Ascending aorta (tissue), 2 donors: ENCODE measurements around the gene AP2M1. TPM values are rescaled to one million over a fixed set of nuclear protein-coding genes. Genes with fewer than 3 reads are reported as not detected.
A peak's percentile ranks its signal among the peaks of the same experiment; 100 is the strongest.

Experiments
- DNase-seq, 2 donors: peaks; one replicate each; pipeline ENCODE4 v3.0.0-alpha.2; 2019; ENCODE audit warnings: low spot score in 2 of 2
- H3K27ac ChIP-seq, 2 donors: fragments of 200-600 bp; sonication (generic); one replicate each; pipeline ENCODE4 v1.5.1; 2016 to 2017; ENCODE audit warnings: mild to moderate bottlenecking in 1 of 2
- H3K27me3 ChIP-seq: fragments of 200-600 bp; sonication (generic); one replicate; pipeline ENCODE4 v1.5.1; 2017
- H3K36me3 ChIP-seq, 2 donors: fragments of 200-600 bp; sonication (generic); one replicate each; pipeline ENCODE4 v1.5.1; 2016
- H3K4me1 ChIP-seq, 2 donors: fragments of 200-600 bp; sonication (generic); one replicate each; pipeline ENCODE4 v1.5.1; 2016 to 2017; ENCODE audit warnings: mild to moderate bottlenecking in 1 of 2
- H3K4me3 ChIP-seq, 2 donors: fragments of 200-600 bp; sonication (generic); one replicate each; pipeline ENCODE4 v1.5.1; 2016 to 2017; ENCODE audit warnings: mild to moderate bottlenecking in 1 of 2
- H3K9me3 ChIP-seq, 2 donors: fragments of 200-600 bp; sonication (generic); one replicate each; pipeline ENCODE4 v1.5.1; 2016
- intact Hi-C: fragments of 100-400 bp; cut with DNase I; formaldehyde crosslinking; loops from one replicate; pipeline ENCODE4 v1.15.1; 2023
- total RNA-seq: library from RNA; depleted of rRNA; stranded (reverse); fragments of >200 nt; gene quantifications from one replicate; pipeline ENCODE4 v1.1.0, GENCODE V29; 2016
- TF ChIP-seq, protein P1 (sequence below), 3 experiments: fragments of 200-600 bp in 2 of 3; fragments of 450-650 bp in 1 of 3; sonication (generic) in 2 of 3; IDR thresholded peaks; one replicate each; pipeline ENCODE4 v1.5.1; 2016 to 2019; ENCODE audit warnings: antibody characterized with exemption in 3 of 3, mild to moderate bottlenecking in 1 of 3, moderate library complexity in 1 of 3

Gene AP2M1
- total RNA-seq, 1 donor from 2014 or later: 101 TPM

DNA sequence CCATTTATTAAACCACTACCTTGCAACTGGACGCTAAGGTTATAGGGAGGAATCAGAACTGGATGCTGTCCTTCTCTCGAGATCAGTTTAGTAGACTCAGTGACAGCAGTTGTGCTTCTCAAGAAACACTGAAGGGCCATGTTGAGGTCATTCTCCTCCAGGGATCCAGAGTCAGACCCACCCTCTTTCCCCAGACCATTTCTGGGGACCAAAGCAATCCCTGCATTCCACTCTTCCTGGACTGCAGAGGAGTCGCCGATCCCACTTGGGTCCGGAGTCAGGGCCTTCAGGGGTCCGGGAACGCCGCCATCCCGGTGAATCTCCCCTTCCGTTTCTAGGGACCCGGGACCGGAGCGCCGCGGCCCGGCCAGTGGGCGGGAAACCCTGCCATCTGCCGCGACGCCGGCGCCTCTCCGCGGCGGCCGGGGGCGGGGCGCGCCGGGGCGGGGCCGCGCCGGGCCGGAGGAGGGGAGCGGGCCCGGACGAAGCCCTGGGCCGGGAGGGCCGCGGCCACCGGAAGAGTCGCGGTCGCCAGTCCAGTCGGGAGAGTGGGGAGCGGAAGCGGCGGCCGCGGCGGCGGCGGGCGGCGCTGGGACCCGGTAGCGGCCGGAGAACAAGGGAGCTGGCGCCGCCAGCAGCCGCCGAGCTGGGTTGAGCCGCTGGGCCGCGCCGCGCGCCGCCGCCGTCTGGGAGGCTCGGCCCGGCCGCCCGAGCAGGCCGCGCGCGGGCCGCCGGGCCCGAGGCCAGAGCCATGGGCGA lies 19.6 kb upstream of the AP2M1 start, which contains the start of gene DVL3:
Gene DVL3 (plus strand): TSS at position 493 of the 759 bp plus-strand sequence. CDS start 259 bp downstream, at position 752.
- TF ChIP-seq, protein P1, sequence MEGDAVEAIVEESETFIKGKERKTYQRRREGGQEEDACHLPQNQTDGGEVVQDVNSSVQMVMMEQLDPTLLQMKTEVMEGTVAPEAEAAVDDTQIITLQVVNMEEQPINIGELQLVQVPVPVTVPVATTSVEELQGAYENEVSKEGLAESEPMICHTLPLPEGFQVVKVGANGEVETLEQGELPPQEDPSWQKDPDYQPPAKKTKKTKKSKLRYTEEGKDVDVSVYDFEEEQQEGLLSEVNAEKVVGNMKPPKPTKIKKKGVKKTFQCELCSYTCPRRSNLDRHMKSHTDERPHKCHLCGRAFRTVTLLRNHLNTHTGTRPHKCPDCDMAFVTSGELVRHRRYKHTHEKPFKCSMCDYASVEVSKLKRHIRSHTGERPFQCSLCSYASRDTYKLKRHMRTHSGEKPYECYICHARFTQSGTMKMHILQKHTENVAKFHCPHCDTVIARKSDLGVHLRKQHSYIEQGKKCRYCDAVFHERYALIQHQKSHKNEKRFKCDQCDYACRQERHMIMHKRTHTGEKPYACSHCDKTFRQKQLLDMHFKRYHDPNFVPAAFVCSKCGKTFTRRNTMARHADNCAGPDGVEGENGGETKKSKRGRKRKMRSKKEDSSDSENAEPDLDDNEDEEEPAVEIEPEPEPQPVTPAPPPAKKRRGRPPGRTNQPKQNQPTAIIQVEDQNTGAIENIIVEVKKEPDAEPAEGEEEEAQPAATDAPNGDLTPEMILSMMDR (IDR thresholded peaks at IDR 0.05): no peak
- no peaks in the 10 kb centered on the region for H3K9me3 ChIP-seq
- peaks cover 9 to 21% of the 10 kb centered on the region in 2 donors for H3K4me1 ChIP-seq

DNA sequence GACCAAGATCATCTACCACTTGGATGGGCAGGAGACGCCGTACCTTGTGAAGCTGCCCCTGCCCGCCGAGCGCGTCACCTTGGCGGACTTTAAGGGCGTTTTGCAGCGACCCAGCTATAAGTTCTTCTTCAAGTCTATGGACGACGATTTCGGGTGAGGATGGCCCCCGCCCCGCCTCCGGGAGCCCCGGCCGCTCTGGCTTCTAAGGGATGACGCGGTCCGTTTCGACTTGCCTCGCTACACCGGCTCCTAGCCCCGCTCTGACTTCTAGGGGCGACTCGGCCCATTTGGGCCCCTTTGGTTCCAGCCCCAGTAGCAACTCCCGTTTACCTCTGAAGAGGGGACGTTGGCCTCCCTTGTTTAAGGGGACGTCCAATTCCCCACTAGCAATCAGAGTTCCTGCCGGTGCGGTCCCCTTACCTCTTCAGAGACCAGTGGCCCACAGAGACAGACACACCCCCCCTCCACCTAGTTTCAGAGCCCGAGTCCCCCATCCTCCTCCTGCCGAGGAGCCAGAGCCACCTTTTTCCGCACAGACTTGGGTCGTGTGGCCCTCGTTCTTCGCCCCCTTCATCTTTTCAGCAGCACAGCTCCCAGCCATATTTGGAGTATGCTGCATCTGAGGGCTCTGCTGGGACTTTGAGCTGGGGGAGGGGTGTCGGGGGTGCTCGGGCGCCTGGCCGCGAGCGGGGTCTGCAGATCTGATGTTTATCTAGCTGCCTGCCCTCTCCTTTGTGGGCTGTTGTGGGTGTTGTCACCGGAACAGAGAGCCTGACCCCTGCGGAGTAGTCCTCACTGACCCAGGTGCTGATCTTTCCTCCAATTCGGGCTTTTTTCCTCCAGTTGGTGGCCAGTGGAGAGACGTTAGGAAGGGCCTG lies 18.8 kb upstream of the AP2M1 start:
- no peaks in the 10 kb centered on the region for H3K36me3 ChIP-seq
- peak overlapping the region; percentile 80 to 97 for H3K4me3 ChIP-seq
- H3K9me3 ChIP-seq: no peaks in the 10 kb centered on the region
- DNase-seq: peak in 1 of 2 donors; percentile 76
- no peaks in the 10 kb centered on the region for H3K27me3 ChIP-seq
- TF ChIP-seq, protein P1 (IDR thresholded peaks at IDR 0.05): no peak
- intact Hi-C loops: loop anchor here (1.0 to 10.0 kb wide), 6 partner anchors 18 to 1061 kb away; partner anchors contain the start of genes ABCC5, ALG3, AP2M1 and EEF1AKMT4
- peak overlapping the region; percentile 87 to 89 for H3K27ac ChIP-seq
- H3K4me1 ChIP-seq: peaks cover 14 to 27% of the 10 kb centered on the region in 2 donors

More for the DNA sequence above, 19.6 kb upstream of the AP2M1 start, which contains the start of gene DVL3:
- peak within 1 kb of the TSS; percentile 87 to 89 for H3K27ac ChIP-seq
- H3K27me3 ChIP-seq: no peaks in the 10 kb centered on the region
- DNase-seq: peak in 1 of 2 donors; percentile 81
- peak within 1 kb of the TSS; percentile 80 to 97 for H3K4me3 ChIP-seq
- intact Hi-C loops: loop anchor here (5.0 to 10.0 kb wide), 3 partner anchors 92 to 1060 kb away; partner anchors contain the start of genes ABCC5, ALG3, EEF1AKMT4 and MCCC1
- H3K36me3 ChIP-seq: no peaks in the 10 kb centered on the region

DNA sequence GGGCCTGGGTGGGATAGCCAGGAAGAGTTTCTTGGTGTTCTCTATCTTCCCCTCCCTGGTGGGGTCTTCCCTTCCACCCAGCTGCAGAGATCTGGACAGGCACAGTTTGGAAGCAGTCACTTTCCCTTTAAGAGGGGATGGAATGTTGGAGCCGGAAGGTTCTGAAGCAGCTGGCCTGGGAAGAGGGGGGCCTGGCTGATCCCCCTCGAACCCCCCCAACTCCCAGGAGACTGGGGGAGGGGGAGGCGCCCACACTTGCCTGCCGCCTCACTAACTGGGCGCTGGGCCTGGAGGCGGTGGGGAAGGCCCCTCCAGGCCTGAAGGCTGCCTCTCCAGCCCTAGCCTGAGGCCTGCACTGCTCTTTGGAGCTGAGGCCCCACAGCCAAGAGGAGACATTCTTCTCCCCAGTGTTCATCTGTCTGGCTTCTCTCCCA lies 18.1 kb upstream of the AP2M1 start:
- Histone ChIP-seq H3K27ac (peak overlapping the region; percentile 87 to 89), H3K36me3 (no peaks in the 10 kb centered on the region), H3K9me3 (no peaks in the 10 kb centered on the region), H3K27me3 (no peaks in the 10 kb centered on the region), H3K4me3 (peak overlapping the region; percentile 80 to 97), H3K4me1 (peaks cover 18 to 34% of the 10 kb centered on the region in 2 donors)
- intact Hi-C loops: loop anchor here (1.0 to 10.0 kb wide), 6 partner anchors 18 to 1062 kb away; partner anchors contain the start of genes ABCC5, ALG3, AP2M1 and EEF1AKMT4
- DNase-seq: peak in 1 of 2 donors; percentile 78
- TF ChIP-seq, protein P1 (IDR thresholded peaks at IDR 0.05): no peak

DNA sequence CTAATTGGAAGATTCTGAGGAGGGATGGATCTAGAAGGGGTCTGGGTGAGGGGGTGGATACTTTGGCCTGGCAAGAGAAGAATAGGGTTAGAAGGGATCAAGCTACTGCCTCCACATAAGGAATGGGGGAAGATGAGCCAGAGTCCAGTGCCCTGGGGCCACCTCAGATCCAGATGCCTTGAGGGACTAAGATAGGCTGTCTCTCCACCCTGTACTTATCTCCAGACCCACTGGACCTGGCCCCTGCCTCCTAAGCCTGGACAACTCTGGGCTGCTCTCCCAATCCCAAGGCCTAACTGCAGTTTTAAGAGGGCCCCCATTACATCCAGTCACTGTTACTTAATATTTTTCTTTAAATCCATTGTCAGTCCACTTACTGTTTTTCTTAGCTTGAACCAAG lies 17.4 kb upstream of the AP2M1 start:
- peaks cover 18 to 40% of the 10 kb centered on the region in 2 donors for H3K4me1 ChIP-seq
- no peaks in the 10 kb centered on the region for H3K27me3 ChIP-seq
- DNase-seq: no peak
- H3K9me3 ChIP-seq: no peaks in the 10 kb centered on the region
- H3K27ac ChIP-seq: peak overlapping the region; percentile 87 to 89
- H3K4me3 ChIP-seq: peak overlapping the region; percentile 80 to 97
- no peaks in the 10 kb centered on the region for H3K36me3 ChIP-seq
- intact Hi-C loops: loop anchor here (5.0 to 10.0 kb wide), 3 partner anchors 90 to 1062 kb away; partner anchors contain the start of genes ABCC5, ALG3, EEF1AKMT4 and MCCC1
- TF ChIP-seq, protein P1 (IDR thresholded peaks at IDR 0.05): no peak

DNA sequence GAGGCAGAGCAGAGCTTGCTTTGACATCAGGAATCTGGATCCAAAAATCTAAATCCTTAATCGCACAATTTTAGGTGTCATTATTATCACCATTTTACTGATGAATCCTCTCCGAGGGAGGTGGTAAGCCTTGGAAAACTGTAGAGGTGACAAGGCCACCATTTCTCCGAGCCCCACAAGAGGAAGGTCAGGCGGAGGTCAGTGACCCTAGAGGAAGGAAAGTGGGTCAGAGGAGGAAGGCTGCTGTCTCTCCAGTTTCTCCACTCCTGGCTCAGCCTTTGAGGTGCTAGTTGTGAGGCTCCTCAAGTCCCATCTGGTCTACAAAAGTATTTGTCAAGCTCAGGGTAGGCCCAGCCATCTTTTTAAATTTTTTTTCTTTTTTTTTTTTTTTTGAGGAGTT lies 16.3 kb upstream of the AP2M1 start:
- TF ChIP-seq, protein P1 (IDR thresholded peaks at IDR 0.05): no peak
- H3K27ac ChIP-seq: peak overlapping the region; percentile 12 to 56
- intact Hi-C loops: loop anchor here (5.0 to 10.0 kb wide), 3 partner anchors 89 to 1064 kb away; partner anchors contain the start of genes ABCC5, ALG3, EEF1AKMT4 and MCCC1

More for the DNA sequence above, 16.3 kb upstream of the AP2M1 start:
- no peak for DNase-seq
- peaks cover 4 to 8% of the 10 kb centered on the region in 2 donors for H3K36me3 ChIP-seq
- no peaks in the 10 kb centered on the region for H3K27me3 ChIP-seq
- H3K9me3 ChIP-seq: no peaks in the 10 kb centered on the region
- H3K4me3 ChIP-seq: peak overlapping the region in 1 of 2 donors; percentile 80
- peaks cover 18 to 40% of the 10 kb centered on the region in 2 donors for H3K4me1 ChIP-seq
